ENCODE data around the gene POMC.
"Not testable (repeated sequence)": the region's sequence is repeated elsewhere in the genome, so short reads cannot be mapped to it uniquely, and the experiment has no call there.

Gene POMC

DNA sequence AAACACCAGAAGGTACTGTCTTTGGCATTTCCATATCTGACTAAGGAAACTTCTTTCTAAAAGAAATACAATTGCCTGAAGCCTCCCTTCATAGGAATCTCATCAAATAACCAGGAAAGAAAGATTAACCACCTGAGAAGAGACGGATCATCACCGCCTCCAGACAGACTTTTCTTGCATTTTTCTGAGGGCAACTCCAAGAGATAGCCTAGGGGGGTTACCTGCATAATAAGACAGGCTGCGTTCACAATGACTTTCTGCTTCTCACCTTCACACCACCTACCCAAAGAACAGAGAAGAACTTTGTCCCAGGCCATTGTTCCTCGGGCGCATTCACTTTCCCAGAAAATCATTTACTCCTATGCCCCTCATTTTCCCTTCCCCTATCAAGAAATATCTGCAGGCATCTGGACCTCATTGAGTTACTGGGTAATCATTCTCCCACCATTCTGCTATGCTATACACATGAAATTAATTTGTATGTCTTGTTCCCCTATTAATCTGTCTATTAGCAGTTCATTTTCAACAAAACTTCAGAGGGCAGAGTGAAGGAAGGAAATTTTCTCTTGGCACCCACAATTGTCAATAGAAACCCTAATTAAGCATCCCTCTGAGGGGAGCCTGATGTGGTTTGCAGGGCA lies 8.3 kb upstream of the POMC start:
- no peak for DNase-seq (ENCODE audit: low spot score)

DNA sequence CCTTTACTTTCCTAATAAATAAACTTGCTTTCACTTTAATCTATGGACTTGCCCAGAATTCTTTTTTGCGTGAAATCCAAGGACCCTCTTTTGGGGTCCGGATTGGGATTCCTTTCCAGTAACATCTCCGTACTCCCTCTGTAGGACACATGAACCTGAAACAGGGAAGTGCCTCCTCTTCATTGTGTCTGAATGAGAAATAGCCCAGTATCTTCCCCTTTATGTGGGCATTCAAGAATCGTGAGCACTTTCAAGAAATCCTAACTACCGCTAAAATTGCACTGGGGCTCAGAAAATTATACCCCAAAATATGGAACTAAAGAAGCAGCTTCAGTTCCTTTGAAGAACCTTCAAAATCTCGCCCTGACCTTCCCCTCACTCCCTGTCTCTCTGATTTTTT lies 7.8 kb upstream of the POMC start:
- DNase-seq (ENCODE audit: low spot score): no peak

DNA sequence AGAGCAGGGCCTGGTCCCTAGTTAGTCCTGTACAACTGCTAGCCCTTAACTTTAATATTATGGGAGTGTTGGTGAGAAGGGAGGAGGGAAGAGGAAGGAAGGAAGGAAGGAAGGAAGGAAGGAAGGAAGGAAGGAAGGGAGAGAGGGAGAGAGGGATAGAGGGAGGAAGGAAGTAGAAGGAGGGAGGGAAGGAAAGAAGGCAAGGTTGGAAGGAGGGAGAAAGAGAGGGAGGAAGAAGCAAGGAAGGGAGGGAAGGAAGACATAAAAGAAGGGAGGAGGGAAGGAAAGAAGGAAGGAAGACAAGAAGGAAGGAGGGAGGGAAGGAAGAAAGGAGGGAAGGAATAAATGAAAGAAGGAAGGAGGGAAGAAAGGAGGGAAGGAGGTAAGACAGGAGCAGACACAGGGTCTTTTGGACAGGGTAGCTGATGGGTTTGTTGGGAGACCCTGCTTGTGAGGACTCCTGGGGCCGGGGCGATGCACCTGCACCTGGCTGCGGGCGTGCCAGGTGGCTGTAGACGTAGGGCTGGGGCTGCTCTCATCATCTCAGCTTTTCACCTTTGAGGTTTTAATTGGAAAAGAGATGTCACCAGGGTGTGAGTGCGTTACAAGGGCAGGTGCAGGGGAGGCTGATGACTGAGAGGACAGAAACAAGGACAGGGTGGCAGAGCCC lies 5.9 kb upstream of the POMC start:
- no peak for DNase-seq (ENCODE audit: low spot score)

DNA sequence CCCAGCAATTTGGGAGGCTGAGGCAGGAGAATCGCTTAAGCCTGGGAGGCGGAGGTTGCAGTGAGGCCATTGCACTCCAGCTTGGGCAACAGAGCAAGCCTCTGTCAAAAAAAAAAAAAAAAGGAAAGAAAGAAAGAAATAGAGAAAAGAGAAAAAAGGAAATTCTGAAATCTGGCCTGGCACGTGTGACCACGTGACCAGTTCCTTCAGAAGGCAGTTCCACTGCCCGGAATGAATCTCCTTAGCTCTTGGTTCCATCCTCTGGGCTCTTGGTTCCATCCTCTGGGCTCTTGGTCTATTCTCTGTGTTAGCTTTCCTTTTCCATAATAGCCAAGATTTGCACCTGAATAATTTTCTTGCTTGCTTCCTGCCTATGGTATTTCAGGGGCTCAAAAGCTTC lies 5.3 kb upstream of the POMC start:
- DNase-seq (ENCODE audit: low spot score): no peak

DNA sequence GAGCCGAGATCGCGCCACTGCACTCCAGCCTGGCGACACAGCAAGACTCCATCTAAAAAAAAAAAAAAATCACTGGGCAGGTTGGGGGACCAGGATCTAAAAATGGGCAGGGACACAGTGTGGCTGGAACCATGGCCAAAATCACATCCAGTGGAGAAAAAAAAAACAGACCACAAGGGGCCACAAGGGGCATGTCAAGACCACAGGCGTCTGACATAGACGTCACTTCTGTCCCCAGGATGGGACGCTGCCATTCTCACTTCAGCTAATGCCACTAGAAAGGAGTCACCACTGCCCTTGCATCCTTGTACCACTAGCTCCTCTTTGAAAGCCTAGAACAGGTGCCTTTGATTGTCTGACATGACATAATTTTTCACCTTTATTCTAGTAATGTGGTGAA lies 2.5 kb upstream of the POMC start:
- no peak for DNase-seq (ENCODE audit: low spot score)

DNA sequence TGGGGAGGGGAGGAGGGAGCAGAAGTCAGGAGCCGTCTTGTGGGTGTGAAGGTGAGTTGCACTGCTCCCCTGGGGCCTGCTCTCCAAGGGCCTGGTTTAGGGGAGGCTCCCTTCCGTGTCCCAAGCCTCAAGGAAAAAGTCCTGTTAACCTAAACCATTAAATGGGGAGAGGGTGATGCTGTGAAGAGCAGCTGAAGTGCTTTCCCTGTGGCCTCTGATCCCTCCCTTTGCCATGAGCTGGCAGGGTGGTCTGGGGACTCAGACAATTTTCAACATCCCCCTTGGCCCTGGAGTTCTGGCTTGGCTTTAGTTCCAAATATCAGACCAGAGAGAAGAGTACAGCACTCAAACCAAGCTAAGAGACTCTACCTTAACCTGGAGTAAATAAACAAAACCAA lies 692 bp upstream of the POMC start:
- DNase-seq (ENCODE audit: low spot score): no peak

DNA sequence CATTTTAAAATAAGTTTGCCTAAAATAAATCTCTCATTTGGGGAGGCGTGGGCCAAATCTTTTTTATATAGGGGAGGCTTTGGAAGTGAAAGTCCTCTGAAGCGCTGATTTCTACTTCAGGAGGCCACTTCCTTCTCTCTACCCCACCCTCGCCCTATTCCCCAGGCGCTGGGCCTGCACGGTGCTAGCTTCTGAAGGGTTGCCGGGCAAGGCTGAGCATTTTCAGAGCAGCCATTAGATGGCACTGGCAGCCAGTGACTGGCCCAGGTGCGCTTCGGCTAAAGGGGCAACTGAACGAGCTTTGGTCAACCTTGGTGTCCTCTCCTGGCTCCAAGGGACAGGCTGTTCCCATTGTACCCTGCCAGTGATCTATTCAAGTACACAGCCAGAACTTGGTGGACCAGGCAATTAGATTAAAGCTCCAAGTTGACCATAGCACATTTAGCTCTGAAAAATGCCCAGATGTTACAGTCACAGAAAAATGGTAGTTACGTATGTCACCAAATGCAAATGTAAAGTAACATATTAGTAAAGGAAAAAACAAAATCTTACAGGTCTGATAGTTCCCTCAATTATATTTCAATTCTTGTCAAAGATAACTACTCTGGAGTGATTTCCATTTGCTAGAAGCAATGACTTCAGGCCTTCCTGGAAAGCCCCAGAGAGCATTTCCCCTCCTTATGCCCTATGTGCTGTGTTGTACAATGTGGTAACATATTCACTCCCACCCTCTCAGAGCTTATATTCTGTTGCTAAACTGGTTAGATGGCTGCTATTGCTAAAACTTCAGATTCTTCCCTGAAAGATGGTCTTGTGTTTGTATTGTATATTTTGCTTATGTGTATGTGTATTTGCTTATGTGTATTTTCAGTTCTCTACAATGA lies 2.1 kb downstream of the POMC start:
- DNase-seq (ENCODE audit: low spot score): no peak

DNA sequence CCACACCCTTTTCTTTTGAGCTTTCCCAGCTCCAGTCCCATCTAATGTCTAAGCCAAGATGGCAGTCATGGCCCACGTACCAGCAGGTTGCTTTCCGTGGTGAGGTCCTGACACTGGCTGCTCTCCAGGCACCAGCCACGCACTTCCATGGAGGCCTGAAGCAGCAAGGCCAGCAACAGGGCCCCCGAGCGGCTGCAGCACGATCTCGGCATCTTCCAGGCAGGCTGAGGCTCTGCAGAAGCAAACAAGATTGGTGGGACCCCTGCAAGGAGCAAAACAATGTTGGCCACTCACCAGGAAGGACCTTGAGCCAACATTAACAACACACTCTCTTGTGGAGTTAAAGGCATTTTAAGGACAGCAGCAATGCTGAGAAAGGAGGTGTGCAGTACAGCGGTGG lies 3.8 kb downstream of the POMC start:
- no peak for DNase-seq (ENCODE audit: low spot score)

DNA sequence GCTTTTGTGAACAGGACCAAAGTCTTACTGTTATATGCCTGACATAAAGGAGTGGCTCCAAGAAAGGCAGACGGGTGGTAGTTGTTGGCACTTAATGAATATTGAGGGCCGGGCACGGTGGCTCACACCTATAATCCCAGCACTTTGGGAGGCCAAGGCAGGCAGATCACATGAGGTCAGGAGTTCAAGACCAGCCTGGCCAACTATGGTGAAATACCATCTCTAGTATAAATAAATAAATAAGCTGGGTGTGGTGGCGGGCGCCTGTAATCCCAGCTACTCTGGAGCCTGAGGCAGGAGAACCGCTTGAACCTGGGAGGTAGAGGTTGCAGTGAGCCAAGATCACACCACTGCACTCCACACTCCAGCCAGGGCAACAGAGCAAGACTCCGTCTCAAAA lies 6.3 kb downstream of the POMC start:
- DNase-seq (ENCODE audit: low spot score): not testable (repeated sequence)

DNA sequence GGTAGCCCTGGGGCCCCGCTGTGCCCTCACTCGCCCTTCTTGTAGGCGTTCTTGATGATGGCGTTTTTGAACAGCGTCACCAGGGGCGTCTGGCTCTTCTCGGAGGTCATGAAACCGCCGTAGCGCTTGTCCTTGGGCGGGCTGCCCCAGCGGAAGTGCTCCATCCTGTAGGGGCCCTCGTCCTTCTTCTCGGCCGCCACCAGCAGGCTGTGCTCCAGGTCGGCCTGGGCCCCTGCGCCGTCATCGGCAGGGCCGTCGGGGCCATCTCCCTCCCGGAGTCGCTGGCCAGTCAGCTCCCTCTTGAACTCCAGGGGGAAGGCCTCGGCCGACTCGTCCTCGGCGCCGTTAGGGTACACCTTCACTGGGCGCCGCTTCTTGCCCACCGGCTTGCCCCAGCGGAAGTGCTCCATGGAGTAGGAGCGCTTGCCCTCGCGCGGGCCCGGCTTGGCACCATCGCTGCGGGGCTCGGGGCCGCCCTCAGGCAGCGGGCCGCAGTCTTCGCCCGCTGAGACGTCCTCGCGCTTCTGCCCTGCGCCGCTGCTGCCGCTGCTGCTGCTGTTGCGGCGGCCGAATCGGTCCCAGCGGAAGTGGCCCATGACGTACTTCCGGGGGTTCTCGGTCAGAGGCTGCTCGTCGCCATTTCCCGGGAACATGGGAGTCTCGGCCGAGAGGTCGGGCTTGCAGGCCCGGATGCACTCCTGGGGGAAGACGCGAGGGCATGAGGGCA lies 7.2 kb downstream of the POMC start:
- no peak for DNase-seq (ENCODE audit: low spot score)

DNA sequence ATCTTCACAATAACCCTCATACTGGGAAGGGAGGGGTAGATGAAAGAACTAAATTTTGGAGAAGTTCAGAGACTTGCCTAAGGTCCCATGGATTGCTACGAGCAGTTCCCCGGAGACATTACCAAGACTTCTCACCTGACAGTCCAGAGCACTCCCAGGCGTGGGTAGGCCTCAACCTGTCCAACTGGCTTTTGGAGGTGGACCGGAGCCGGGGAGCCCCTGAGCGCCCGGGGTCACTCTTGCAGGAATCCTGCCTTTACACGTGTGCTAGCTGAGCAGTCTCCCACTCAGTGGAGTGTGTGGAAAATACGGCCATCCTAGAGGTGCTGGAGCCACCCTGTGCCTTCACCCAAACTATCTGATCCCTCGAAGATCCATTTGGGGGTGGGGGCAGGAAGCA lies 8.0 kb downstream of the POMC start:
- DNase-seq (ENCODE audit: low spot score): no peak

DNA sequence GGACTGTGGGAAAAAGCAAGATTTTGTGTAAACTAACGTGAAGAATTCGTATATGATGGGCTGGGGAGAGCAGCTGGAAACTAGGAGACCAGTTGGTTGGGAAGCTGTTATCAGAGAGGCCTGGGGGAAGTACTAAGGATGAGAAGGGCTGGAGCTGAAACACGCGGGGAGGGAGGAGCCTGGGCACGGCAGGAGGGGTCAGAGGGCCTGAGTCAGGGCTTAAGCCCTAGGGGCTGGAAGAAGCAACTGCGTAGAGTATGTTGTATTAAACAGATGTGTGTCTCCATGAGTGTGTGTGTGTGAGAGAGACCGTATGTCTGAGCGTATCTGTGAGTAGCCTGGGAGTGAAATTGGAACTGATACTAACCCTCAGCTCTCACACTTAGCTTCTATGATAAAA lies 8.4 kb downstream of the POMC start:
- no peak for DNase-seq (ENCODE audit: low spot score)

DNA sequence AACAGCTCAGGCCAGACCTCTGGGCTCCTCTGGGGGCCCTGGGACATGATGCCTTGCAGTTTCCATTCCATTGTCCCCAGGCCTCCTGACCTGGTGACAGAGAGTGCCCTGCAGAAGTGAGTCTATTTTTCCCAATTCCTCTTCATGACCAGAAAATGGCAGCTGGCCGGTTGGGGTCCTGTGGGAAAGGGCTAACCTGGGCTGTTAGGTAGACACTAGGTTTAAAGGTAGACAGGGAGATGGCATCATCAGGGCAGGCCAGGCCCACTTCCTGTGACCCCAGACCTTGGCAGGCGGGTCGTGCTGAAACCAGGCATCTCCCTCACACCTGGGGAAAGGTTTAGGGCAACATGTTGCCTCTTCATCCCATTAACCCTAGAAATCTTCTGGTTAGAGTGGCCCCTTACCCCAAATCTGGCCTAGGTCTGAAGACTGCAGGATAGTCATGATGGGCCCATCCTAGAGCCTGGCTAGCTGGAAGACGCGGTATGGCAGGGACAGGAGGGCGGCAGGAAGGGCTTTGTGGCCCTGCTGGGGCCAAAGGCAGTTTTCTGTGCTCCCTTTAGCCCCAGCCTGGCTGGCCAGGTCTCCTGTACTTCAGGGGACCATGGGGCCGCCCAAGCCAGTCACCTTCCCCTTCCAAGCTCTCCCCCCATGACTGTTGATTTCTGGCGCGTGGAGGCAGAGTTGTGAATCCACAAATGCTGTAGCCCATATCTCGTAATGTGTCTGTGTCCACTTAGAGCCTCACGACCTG lies 10.1 kb downstream of the POMC start:
- DNase-seq (ENCODE audit: low spot score): no peak

DNA sequence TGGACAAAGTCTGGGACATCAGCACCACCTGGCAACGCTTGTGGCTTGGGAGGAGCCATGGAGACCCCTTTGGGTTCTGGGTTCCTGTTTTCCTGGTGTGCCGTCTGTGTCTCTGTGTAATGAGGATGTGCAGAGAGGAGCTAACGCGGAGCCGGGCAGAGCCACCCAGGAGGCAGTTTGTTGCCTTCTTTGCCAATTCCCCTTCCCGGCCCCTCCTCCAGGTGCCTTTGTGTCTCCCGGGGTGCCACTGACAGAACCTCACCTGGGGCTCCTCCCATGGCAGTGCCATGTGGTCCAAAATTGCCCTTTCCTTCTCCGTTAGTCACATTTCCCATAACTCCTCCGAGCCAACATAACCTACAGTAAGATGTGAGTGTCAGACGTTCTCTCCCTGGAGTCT lies 13.0 kb downstream of the POMC start:
- DNase-seq (ENCODE audit: low spot score): no peak

DNA sequence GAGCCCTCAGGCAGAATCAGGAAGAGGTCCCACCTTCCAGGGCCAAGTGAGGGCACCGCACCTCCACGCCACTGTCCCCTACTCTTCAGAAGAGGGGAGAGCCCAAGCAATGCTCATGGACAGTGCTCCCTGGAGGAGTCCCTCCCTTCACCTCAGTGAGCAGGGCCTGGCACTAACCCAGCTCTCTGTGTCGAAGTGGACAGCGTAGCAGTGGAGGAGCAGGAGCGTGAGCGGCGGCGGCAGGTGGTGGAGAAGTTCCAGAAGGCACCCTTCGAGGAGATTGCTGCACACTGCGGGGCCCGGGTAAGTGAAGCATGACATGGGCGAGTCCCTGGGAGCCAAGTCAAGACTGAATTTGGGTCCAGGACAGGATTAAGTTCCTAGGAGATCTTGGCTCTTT lies 16.7 kb downstream of the POMC start:
- no peak for DNase-seq (ENCODE audit: low spot score)

DNA sequence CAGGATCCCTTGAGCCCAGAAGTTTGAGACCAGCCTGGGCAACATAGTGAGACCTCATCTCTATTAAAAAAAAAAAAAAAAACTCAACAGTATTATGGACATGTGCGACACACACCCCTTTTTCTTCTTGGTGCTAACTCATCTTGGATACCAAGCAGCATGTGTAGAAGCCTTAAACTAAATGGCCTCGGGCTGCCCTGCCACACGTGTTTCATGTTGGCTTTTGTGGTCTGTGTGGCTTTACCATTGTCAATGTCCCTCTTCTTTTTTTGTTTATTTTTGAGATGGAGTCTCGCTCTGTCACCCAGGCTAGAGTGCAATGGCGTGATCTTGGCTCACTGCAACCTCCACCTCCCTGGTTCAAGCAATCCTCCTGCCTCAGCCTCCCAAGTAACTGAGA lies 17.4 kb downstream of the POMC start:
- not testable (repeated sequence) for DNase-seq (ENCODE audit: low spot score)

DNA sequence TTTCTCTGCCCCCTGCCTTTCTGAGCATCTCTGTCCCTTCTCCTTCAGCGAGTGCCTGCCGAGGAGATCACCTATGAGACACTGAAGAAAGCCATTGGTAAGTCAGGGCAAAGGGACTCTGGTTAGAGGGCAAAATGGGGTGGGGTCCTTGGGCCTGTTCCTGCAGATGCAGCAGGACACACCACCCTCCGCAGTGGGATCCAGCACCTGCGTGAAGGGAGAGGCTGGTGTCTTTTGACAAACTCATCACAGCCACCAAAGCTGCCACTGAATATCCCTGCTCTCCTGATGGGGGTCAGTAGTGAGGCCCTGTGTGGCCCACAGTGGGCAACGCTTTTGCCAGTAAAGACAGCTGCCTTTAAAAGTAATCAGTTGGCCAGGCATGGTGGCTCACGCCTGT lies 18.7 kb downstream of the POMC start:
- no peak for DNase-seq (ENCODE audit: low spot score)

DNA sequence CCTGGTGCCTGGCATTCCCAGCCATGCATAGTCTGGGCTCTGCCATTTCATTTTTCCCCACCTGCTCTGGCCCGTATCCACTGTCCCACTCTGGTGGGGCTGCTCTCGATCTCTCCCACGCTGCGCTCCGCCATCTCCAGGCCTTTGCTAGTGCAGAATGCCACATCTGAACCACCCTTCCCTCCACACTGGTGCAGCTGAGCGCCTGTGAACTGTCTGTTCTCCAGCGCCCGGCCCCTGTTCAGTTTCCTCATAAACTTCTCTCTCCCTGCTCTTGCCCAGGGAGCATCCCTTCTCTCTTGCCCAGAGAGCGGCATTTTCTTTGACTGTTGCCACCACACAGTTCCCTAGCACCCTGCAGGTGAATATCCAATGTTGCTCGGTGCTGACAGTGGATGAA lies 21.5 kb downstream of the POMC start:
- no peak for DNase-seq (ENCODE audit: low spot score)

DNA sequence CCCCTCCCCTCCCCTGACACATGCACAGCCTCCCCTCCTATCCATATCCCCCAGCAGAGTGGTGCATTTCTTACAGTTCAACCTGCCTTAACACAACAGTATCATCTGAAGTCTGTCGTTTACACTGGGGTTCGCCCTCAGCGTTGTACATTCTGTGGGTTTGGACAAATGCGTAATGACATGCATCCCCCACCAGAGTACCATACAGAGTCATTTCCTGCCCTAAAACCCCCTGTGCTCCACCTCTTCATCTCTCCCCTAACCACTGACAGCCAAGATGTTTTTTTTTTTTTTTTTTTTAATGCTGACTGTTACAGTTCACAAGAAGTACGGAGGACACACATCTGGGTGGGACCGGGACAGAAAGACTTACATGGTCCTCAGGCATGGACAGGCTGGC lies 22.6 kb downstream of the POMC start:
- DNase-seq (ENCODE audit: low spot score): no peak

DNA sequence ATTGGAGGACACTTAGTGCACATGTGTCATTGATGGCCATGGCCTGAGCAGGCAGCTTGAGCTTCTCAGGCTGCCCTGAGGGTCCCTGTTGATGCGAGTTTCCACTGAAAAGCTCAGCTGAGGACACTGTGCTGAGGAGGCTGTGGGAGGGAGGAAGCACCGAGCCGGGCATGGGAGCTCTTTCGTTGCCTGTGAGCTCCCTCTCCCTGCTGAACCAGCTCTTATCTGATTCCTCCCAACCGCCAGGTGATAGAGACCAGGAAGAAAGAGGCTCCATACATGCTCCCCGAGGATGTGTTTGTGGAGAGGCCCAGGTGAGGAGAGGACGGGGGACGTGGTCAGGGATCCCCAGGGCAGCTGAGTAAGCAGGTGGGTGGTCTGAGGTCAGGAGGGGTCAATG lies 27.3 kb downstream of the POMC start:
- DNase-seq (ENCODE audit: low spot score): no peak

DNA sequence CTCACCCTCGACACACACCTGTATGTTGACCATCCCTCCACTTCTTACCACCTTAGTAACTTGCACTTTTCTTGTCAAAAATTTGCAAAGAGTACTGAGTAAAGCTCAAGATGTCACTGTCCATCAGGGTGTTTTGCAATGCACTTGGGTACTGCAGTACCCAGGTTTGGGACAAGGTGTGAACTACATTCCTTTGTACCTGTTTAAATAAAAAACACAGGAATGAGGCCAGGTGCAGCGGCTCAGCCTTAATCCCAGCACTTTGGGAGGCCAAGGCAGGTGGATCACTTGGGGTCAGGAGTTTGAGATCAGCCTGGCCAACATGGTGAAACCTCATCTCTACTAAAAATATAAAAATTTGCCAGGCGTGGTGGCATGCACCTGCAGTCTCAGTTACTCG lies 27.8 kb downstream of the POMC start:
- DNase-seq (ENCODE audit: low spot score): not testable (repeated sequence)

DNA sequence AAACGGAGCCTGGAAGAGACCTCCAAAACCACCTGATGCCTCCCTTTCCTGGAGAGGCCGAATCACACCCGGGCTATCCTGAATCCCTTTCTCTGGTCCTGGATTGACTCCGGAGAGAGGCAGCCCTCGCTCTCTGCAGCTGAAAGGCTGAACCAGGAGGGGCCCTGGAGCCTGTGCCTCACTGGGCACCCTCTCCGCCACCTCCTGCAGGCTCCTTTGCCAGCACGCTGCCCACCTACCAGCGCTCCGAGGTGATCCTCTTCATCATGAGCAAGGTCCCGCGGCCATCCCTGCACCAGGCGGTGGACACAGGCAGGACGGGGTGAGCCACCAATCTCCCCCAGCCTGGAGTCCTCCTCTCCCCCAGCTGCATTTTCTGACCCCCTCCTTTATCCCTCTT lies 35.7 kb downstream of the POMC start:
- no peak for DNase-seq (ENCODE audit: low spot score)

All from GM03348 (cell line).